ENCODE data around the gene CDRT4. TPM values are rescaled to one million over a fixed set of nuclear protein-coding genes. Genes with fewer than 3 reads are reported as not detected.

Gene CDRT4
- total RNA-seq, 1 experiment from 2014 or later = 6.2 TPM

GRCh38 chr17:15422392-15422965, 44.9 kb downstream of the CDRT4 start:
- Histone ChIP-seq H3K27ac (ENCODE audit: low read depth, low read length) (no peak overlapping the region), H3K9me2 (ENCODE audit: insufficient read depth) (no peaks in the 10 kb centered on the region), H2AFZ (ENCODE audit: low read depth, low read length, poor library complexity, severe bottlenecking) (no peak overlapping the region), H3K79me2 (ENCODE audit: insufficient read depth, low read length) (no peaks in the 10 kb centered on the region), H3K4me2 (ENCODE audit: low read length) (no peak overlapping the region), H3K36me3 (ENCODE audit: control insufficient read depth in 1 of 2, insufficient read depth in 2 of 2, low read length in 2 of 2) (no peaks in the 10 kb centered on the region), H3K4me3 (replicated peaks in 1 of 2; ENCODE audit: low read depth in 1 of 2, low read length in 2 of 2) (no peak overlapping the region), H4K20me1 (ENCODE audit: insufficient read depth) (no peaks in the 10 kb centered on the region), H3K27me3 (ENCODE audit: insufficient read depth, low read length) (no peaks in the 10 kb centered on the region), H3K4me1 (ENCODE audit: control insufficient read depth in 1 of 2, insufficient read depth in 2 of 2, low read length in 2 of 2) (no peaks in the 10 kb centered on the region), H3K9ac (ENCODE audit: low read length) (no peak overlapping the region), H3K9me3 (ENCODE audit: control insufficient read depth in 1 of 2, insufficient read depth in 1 of 2, low read depth in 1 of 2, low read length in 2 of 2) (no peaks in the 10 kb centered on the region)
- ChIA-PET RAD21 (ENCODE audit: low non-redundant PET in 1 of 2, low total read pairs in 2 of 2, uncharacterized antibody in 2 of 2, unreplicated experiment in 2 of 2) (interaction anchor here in 1 of 2 experiments (0.6 kb wide), 1 partner anchor 259 kb away, joined by 4 read pairs; no protein-coding TSS in a partner anchor), POLR2A (no interaction called here), CTCF (no interaction called here)
- intact Hi-C loops (cut with micrococcal nuclease) = no loop called here
- TF ChIP-seq ZNF274 (IDR thresholded peaks at IDR 0.05; ENCODE audit: low read depth, low read length) (no peak), ATF3 (IDR thresholded peaks at IDR 0.05) (no peak), YY1 (IDR thresholded peaks at IDR 0.05; ENCODE audit: extremely low read depth, insufficient replicate concordance, low read depth, low read length) (no peak), POLR2A (IDR thresholded peaks at IDR 0.05; ENCODE audit: borderline replicate concordance, extremely low read depth, insufficient read depth, insufficient read length) (no peak), CTCF (IDR thresholded peaks at IDR 0.05 in 2 of 3, conservative IDR thresholded peaks at IDR 0.05 in 1 of 3; ENCODE audit: borderline replicate concordance in 1 of 3, insufficient read depth in 1 of 3, low read depth in 2 of 3, low read length in 2 of 3) (no peak), ELF1 (IDR thresholded peaks at IDR 0.05; ENCODE audit: borderline replicate concordance, low read depth) (no peak), EZH2phosphoT487 (IDR thresholded peaks at IDR 0.05; ENCODE audit: borderline replicate concordance) (no peak), CBX3 (IDR thresholded peaks at IDR 0.05; ENCODE audit: low read depth) (no peak), SIN3A (IDR thresholded peaks at IDR 0.05; ENCODE audit: low read depth) (no peak), EGR1 (IDR thresholded peaks at IDR 0.05; ENCODE audit: low read depth) (no peak), TCF7L2 (IDR thresholded peaks at IDR 0.05; ENCODE audit: borderline replicate concordance, extremely low read depth, insufficient read depth, insufficient read length) (no peak), JUND (IDR thresholded peaks at IDR 0.05) (no peak), RAD21 (IDR thresholded peaks at IDR 0.05; ENCODE audit: low read depth) (no peak), FOSL1 (IDR thresholded peaks at IDR 0.05; ENCODE audit: low read depth) (no peak), SP1 (IDR thresholded peaks at IDR 0.05; ENCODE audit: low read depth) (no peak)
- TF ChIP-seq, protein P1, sequence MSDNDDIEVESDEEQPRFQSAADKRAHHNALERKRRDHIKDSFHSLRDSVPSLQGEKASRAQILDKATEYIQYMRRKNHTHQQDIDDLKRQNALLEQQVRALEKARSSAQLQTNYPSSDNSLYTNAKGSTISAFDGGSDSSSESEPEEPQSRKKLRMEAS (IDR thresholded peaks at IDR 0.05) = no peak
- BruUV-seq (replicated peaks) = no TSS peak
- DNase-seq (ENCODE audit: low read depth, low spot score) (no peak), ATAC-seq (no peak)

All from HCT116 (cell line).